Smooth muscle cell (in vitro differentiated cells): ENCODE data around the gene PCNT. TPM values are rescaled to one million over a fixed set of nuclear protein-coding genes. Genes with fewer than 3 reads are reported as not detected.

Source experiments
- DNase-seq: peaks from one replicate; lab custom pipeline; 2025; ENCODE audit not compliant: unreplicated experiment; lab: John Stamatoyannopoulos, UW
- H2AFZ ChIP-seq: fragments of 200-600 bp; sonication (generic); 2 replicates; pipeline ENCODE4 v1.6.0; 2016; ENCODE audit warnings: antibody characterized with exemption, low read depth, mild to moderate bottlenecking
- H3F3A ChIP-seq: fragments of 200-600 bp; sonication (generic); 2 replicates; pipeline ENCODE4 v1.6.0; 2017; ENCODE audit warnings: antibody characterized with exemption, low read depth
- H3K27ac ChIP-seq: fragments of 200-600 bp; sonication (generic); 2 replicates; pipeline ENCODE4 v1.5.1; 2016; ENCODE audit warnings: low read depth, mild to moderate bottlenecking
- H3K27me3 ChIP-seq: fragments of 200-600 bp; sonication (generic); 2 replicates; pipeline ENCODE4 v1.6.1; 2016; ENCODE audit warnings: low read depth, mild to moderate bottlenecking
- H3K36me3 ChIP-seq: fragments of 200-600 bp; sonication (generic); 2 replicates; pipeline ENCODE4 v1.5.1; 2016; ENCODE audit warnings: low read depth
- H3K4me1 ChIP-seq: fragments of 200-600 bp; sonication (generic); 2 replicates; pipeline ENCODE4 v1.5.1; 2016; ENCODE audit warnings: low read depth
- H3K4me2 ChIP-seq: fragments of 200-600 bp; sonication (generic); 2 replicates; pipeline ENCODE4 v1.6.0; 2016; ENCODE audit warnings: mild to moderate bottlenecking
- H3K4me3 ChIP-seq: fragments of 200-600 bp; sonication (generic); 2 replicates; pipeline ENCODE4 v1.5.1; 2016; ENCODE audit warnings: mild to moderate bottlenecking
- H3K79me2 ChIP-seq: fragments of 200-600 bp; sonication (generic); 2 replicates; pipeline ENCODE4 v1.6.0; 2016; ENCODE audit warnings: low read depth, mild to moderate bottlenecking
- H3K9ac ChIP-seq: fragments of 200-600 bp; sonication (generic); 2 replicates; pipeline ENCODE4 v1.6.0; 2016; ENCODE audit warnings: low read depth
- H3K9me3 ChIP-seq: fragments of 200-600 bp; sonication (generic); replicated peaks from 2 replicates; pipeline ENCODE4 v1.5.1; 2016; ENCODE audit warnings: low read depth
- H4K20me1 ChIP-seq: fragments of 200-600 bp; sonication (generic); 2 replicates; pipeline ENCODE4 v1.6.0; 2016; ENCODE audit warnings: low read depth
- CTCF ChIP-seq: fragments of 200-600 bp; sonication (generic); IDR thresholded peaks from 2 replicates; pipeline ENCODE4 v1.5.1; 2017; ENCODE audit warnings: borderline replicate concordance, mild to moderate bottlenecking, antibody characterized with exemption; ENCODE audit not compliant: insufficient read depth, poor library complexity, severe bottlenecking
- whole genome bisulfite sequencing: methylation state at CpG from one replicate; pipeline ENCODE4 v1.1.7; 2016; ENCODE audit warnings: low lambda C conversion rate; 5-methylcytosine and 5-hydroxymethylcytosine counted together
- polyA plus RNA-seq: library from polyadenylated mRNA; unstranded; fragments of >200 nt; fragmentation: Nextera tagmentation; extraction: Ambion mirVana; gene quantifications from 2 replicates; pipeline ENCODE4 v1.2.1, GENCODE V29; 2016
- total RNA-seq: library from RNA; depleted of rRNA; stranded (reverse); fragments of >200 nt; gene quantifications from 2 replicates; pipeline ENCODE4 v1.2.3, GENCODE V29; 2014

Gene PCNT
- total and polyA plus RNA-seq, 2 experiments from 2014 or later = 9.3 to 10.8 TPM

GRCh38 chr21:46414965-46415275 lies 91.0 kb downstream of the PCNT start:
- 99% methylated on average over 13 of the region's 13 CpGs for WGBS
- no peak for DNase-seq

GRCh38 chr21:46416551-46416950 lies 92.6 kb downstream of the PCNT start:
- Histone ChIP-seq H3K27me3 (no peaks in the 10 kb centered on the region), H3K9ac (no peak overlapping the region), H3K4me2 (no peak overlapping the region), H3K79me2 (no peaks in the 10 kb centered on the region), H3F3A (no peaks in the 10 kb centered on the region), H3K9me3 (no peaks in the 10 kb centered on the region), H4K20me1 (no peaks in the 10 kb centered on the region), H3K4me1 (no peaks in the 10 kb centered on the region), H3K4me3 (no peak overlapping the region), H3K36me3 (no peaks in the 10 kb centered on the region), H3K27ac (no peak overlapping the region), H2AFZ (no peak overlapping the region)
- no peak for TF ChIP-seq CTCF
- DNase-seq = no peak
- WGBS = 93% methylated on average over 20 of the region's 20 CpGs

More at GRCh38 chr21:46414965-46415275, 91.0 kb downstream of the PCNT start:
- H3F3A ChIP-seq = no peaks in the 10 kb centered on the region
- no peak overlapping the region for H3K4me2 ChIP-seq
- no peaks in the 10 kb centered on the region for H3K4me1 ChIP-seq
- no peaks in the 10 kb centered on the region for H3K9me3 ChIP-seq
- H3K27me3 ChIP-seq = no peaks in the 10 kb centered on the region
- no peak overlapping the region for H3K27ac ChIP-seq
- H3K4me3 ChIP-seq = no peak overlapping the region
- H2AFZ ChIP-seq = no peak overlapping the region
- no peak overlapping the region for H3K9ac ChIP-seq
- no peaks in the 10 kb centered on the region for H4K20me1 ChIP-seq
- no peaks in the 10 kb centered on the region for H3K36me3 ChIP-seq
- no peak for TF ChIP-seq CTCF
- H3K79me2 ChIP-seq = no peaks in the 10 kb centered on the region

- Histone ChIP-seq H3K36me3 (no peaks in the 10 kb centered on the region), H3K4me1 (no peaks in the 10 kb centered on the region), H3K79me2 (no peaks in the 10 kb centered on the region), H3K4me2 (no peak overlapping the region), H3K27ac (no peak overlapping the region), H3K4me3 (no peak overlapping the region), H3K9me3 (no peaks in the 10 kb centered on the region), H4K20me1 (no peaks in the 10 kb centered on the region), H3K27me3 (no peaks in the 10 kb centered on the region), H3F3A (no peaks in the 10 kb centered on the region), H3K9ac (no peak overlapping the region), H2AFZ (no peak overlapping the region)
- TF ChIP-seq CTCF = no peak
- no peak for DNase-seq
- 96% methylated on average over 23 of the region's 25 CpGs for WGBS
Measured at GRCh38 chr21:46418265-46418946, 94.5 kb downstream of the PCNT start.
